ENCODE results near the gene C5orf24.

GRCh38 chr5:134877159-134877558, 31.4 kb downstream of the C5orf24 start:
- TF ChIP-seq OSR1 (CRISPR knock-in tag; IDR thresholded peaks at IDR 0.05): no peak
- no peak for TF ChIP-seq RARB (CRISPR knock-in tag; IDR thresholded peaks at IDR 0.05)
- no peak for TF ChIP-seq ZNF70 (CRISPR knock-in tag; IDR thresholded peaks at IDR 0.05)
- TF ChIP-seq ISL1 (CRISPR knock-in tag; IDR thresholded peaks at IDR 0.05): no peak
- TF ChIP-seq CSRNP3 (CRISPR knock-in tag; IDR thresholded peaks at IDR 0.05): no peak
- TF ChIP-seq BACH2 (CRISPR knock-in tag; IDR thresholded peaks at IDR 0.05; ENCODE audit: borderline replicate concordance): no peak
